Activated CD8-positive, alpha-beta T cell treated with anti-CD3 and anti-CD28 coated beads, Interleukin-2, amount 10 ng/mL, durations not matched to agents 7 days and 5 days (primary cell): ENCODE measurements around the gene TRIM17. TPM values are rescaled to one million over a fixed set of nuclear protein-coding genes. Genes with fewer than 3 reads are reported as not detected.

Experiments
- ATAC-seq: fragments of 150-1000 bp; cut with Tn5 transposase; one replicate; pipeline ENCODE4 v1.10.0; 2021; ENCODE audit warnings: moderate library complexity
- CTCF ChIA-PET: fragments of 350-600 bp; sonication (Branson Sonifier 250); formaldehyde crosslinking; loops from one replicate; lab custom pipeline; 2021; ENCODE audit warnings: antibody characterized with exemption; lab: Charles Lee
- POLR2A ChIA-PET: fragments of 350-600 bp; sonication (Branson Sonifier 250); formaldehyde crosslinking; loops from one replicate; lab custom pipeline; 2021; ENCODE audit warnings: antibody characterized with exemption; lab: Charles Lee
- DNase-seq: peaks from one replicate; pipeline ENCODE4 v3.0.0-alpha.2; 2020
- H3K27ac Mint-ChIP-seq: one replicate; pipeline ENCODE4 v1.8.0; 2021; ENCODE audit warnings: mild to moderate bottlenecking, mixed read lengths
- H3K27me3 Mint-ChIP-seq: one replicate; pipeline ENCODE4 v1.8.0; 2021; ENCODE audit warnings: low read depth, mixed read lengths
- H3K36me3 Mint-ChIP-seq: one replicate; pipeline ENCODE4 v1.8.0; 2021; ENCODE audit warnings: low read depth, mixed read lengths
- H3K4me1 Mint-ChIP-seq: one replicate; pipeline ENCODE4 v1.8.0; 2021; ENCODE audit warnings: low read depth, mixed read lengths
- H3K4me3 Mint-ChIP-seq: one replicate; pipeline ENCODE4 v1.8.0; 2021; ENCODE audit warnings: mild to moderate bottlenecking, mixed read lengths
- H3K9me3 Mint-ChIP-seq: one replicate; pipeline ENCODE4 v1.8.0; 2022; ENCODE audit warnings: mixed read lengths; ENCODE audit not compliant: insufficient read depth
- total RNA-seq, 2 experiments: library from RNA; stranded (reverse); gene quantifications; one replicate each; pipeline ENCODE4 v1.2.3, GENCODE V29; 2021

Gene TRIM17
- 1 to 10 TPM; 2.8 to 4.0 TPM for total RNA-seq

GRCh38 chr1:228416217-228416933 lies at the start of gene TRIM17:
Gene TRIM17, minus strand, starts transcription at chr1:228416861. Its CDS starts 1,789 bp downstream, at chr1:228415072.
- peaks cover 23% of the 10 kb centered on the region for H3K27me3 Mint-ChIP-seq
- peak; percentile 61 for DNase-seq
- no peaks in the 10 kb centered on the region for H3K9me3 Mint-ChIP-seq
- CTCF ChIA-PET: no interaction called here
- peak within 1 kb of the TSS; percentile 77 for H3K27ac Mint-ChIP-seq
- H3K4me1 Mint-ChIP-seq: peaks cover 31% of the 10 kb centered on the region
- H3K4me3 Mint-ChIP-seq: peak within 1 kb of the TSS; percentile 78
- POLR2A ChIA-PET: no interaction called here
- peaks cover 2% of the 10 kb centered on the region for H3K36me3 Mint-ChIP-seq
- peak; percentile 79 for ATAC-seq

- Mint-ChIP-seq H3K27me3 (peaks cover 7% of the 10 kb centered on the region), H3K4me3 (peak overlapping the region; percentile 93), H3K27ac (peak overlapping the region; percentile 95), H3K36me3 (peaks cover 18% of the 10 kb centered on the region), H3K4me1 (peaks cover 61% of the 10 kb centered on the region), H3K9me3 (no peaks in the 10 kb centered on the region)
- ChIA-PET POLR2A (interaction anchor here (0.5 to 3.9 kb wide), 12 partner anchors 8 to 357 kb away, joined by 4 to 108 read pairs (median 6); partner anchors contain the start of genes GUK1, MRPL55, RNF187 and TRIM11), CTCF (interaction anchor here (0.7 to 12.6 kb wide), 7 partner anchors 9 to 1027 kb away, joined by 3 to 123 read pairs (median 10); partner anchors contain the start of gene RNF187)
- peak; percentile 17 for ATAC-seq
- peak; percentile 75 for DNase-seq
These were observed 49.0 kb upstream of the TRIM17 start for GRCh38 chr1:228465571-228466146.

GRCh38 chr1:228465141-228465540 lies 48.5 kb upstream of the TRIM17 start:
- Mint-ChIP-seq H3K4me1 (peaks cover 63% of the 10 kb centered on the region), H3K9me3 (no peaks in the 10 kb centered on the region), H3K36me3 (peaks cover 20% of the 10 kb centered on the region), H3K27me3 (peaks cover 5% of the 10 kb centered on the region), H3K4me3 (peak overlapping the region; percentile 93), H3K27ac (peak overlapping the region; percentile 95)
- CTCF ChIA-PET: interaction anchor here (0.7 to 12.6 kb wide), 9 partner anchors 8 to 1027 kb away, joined by 3 to 123 read pairs (median 6); partner anchors contain the start of gene RNF187
- no peak for DNase-seq
- POLR2A ChIA-PET: interaction anchor here (0.9 to 3.9 kb wide), 12 partner anchors 8 to 356 kb away, joined by 4 to 108 read pairs (median 11); partner anchors contain the start of genes GUK1, MRPL55, RNF187 and TRIM11
- ATAC-seq: no peak

GRCh38 chr1:228464487-228464983 lies 47.9 kb upstream of the TRIM17 start:
- POLR2A ChIA-PET: interaction anchor here (0.9 to 3.9 kb wide), 11 partner anchors 9 to 355 kb away, joined by 4 to 108 read pairs (median 10); partner anchors contain the start of genes GUK1, MRPL55, RNF187 and TRIM11
- peak; percentile 87 for ATAC-seq
- CTCF ChIA-PET: interaction anchor here (1.1 to 12.6 kb wide), 7 partner anchors 8 to 334 kb away, joined by 3 to 123 read pairs (median 10); partner anchors contain the start of genes IBA57 and RNF187
- Mint-ChIP-seq H3K4me1 (peaks cover 65% of the 10 kb centered on the region), H3K4me3 (peak overlapping the region; percentile 93), H3K27me3 (peaks cover 4% of the 10 kb centered on the region), H3K36me3 (peaks cover 20% of the 10 kb centered on the region), H3K27ac (peak overlapping the region; percentile 95), H3K9me3 (no peaks in the 10 kb centered on the region)
- peak; percentile 97 for DNase-seq

GRCh38 chr1:228463559-228464455 lies 47.1 kb upstream of the TRIM17 start:
- CTCF ChIA-PET: interaction anchor here (1.0 to 12.6 kb wide), 7 partner anchors 12 to 333 kb away, joined by 3 to 123 read pairs (median 6); partner anchors contain the start of genes IBA57 and RNF187
- POLR2A ChIA-PET: interaction anchor here (0.6 to 3.9 kb wide), 11 partner anchors 8 to 327 kb away, joined by 3 to 108 read pairs (median 10); partner anchors contain the start of genes RNF187 and TRIM11
- DNase-seq: peak; percentile 92
- H3K27me3 Mint-ChIP-seq: peaks cover 4% of the 10 kb centered on the region
- no peaks in the 10 kb centered on the region for H3K9me3 Mint-ChIP-seq
- peak overlapping the region; percentile 95 for H3K27ac Mint-ChIP-seq
- peaks cover 22% of the 10 kb centered on the region for H3K36me3 Mint-ChIP-seq
- peaks cover 69% of the 10 kb centered on the region for H3K4me1 Mint-ChIP-seq
- peak overlapping the region; percentile 93 for H3K4me3 Mint-ChIP-seq
- ATAC-seq: peak; percentile 69

GRCh38 chr1:228463009-228463558 lies 46.4 kb upstream of the TRIM17 start:
- Mint-ChIP-seq H3K36me3 (peaks cover 24% of the 10 kb centered on the region), H3K4me3 (peak overlapping the region; percentile 93), H3K9me3 (no peaks in the 10 kb centered on the region), H3K27ac (peak overlapping the region; percentile 95), H3K4me1 (peaks cover 72% of the 10 kb centered on the region), H3K27me3 (peaks cover 2% of the 10 kb centered on the region)
- no peak for ATAC-seq
- DNase-seq: no peak
- CTCF ChIA-PET: interaction anchor here (1.0 to 12.6 kb wide), 6 partner anchors 13 to 332 kb away, joined by 3 to 123 read pairs (median 22); partner anchors contain the start of genes IBA57 and RNF187
- POLR2A ChIA-PET: interaction anchor here (0.6 to 3.9 kb wide), 7 partner anchors 13 to 326 kb away, joined by 3 to 108 read pairs (median 35); partner anchors contain the start of genes RNF187 and TRIM11

GRCh38 chr1:228462560-228462959 lies 45.9 kb upstream of the TRIM17 start:
- H3K9me3 Mint-ChIP-seq: no peaks in the 10 kb centered on the region
- H3K27me3 Mint-ChIP-seq: peaks cover 2% of the 10 kb centered on the region
- H3K36me3 Mint-ChIP-seq: peaks cover 26% of the 10 kb centered on the region
- no peak for DNase-seq
- ATAC-seq: no peak
- CTCF ChIA-PET: interaction anchor here (4.2 to 12.6 kb wide), 3 partner anchors 14 to 38 kb away, joined by 39 to 123 read pairs (median 68); partner anchors contain the start of gene RNF187
- POLR2A ChIA-PET: interaction anchor here (3.2 to 3.9 kb wide), 3 partner anchors 14 to 57 kb away, joined by 35 to 108 read pairs (median 93); partner anchors contain the start of genes RNF187 and TRIM11
- H3K4me3 Mint-ChIP-seq: peak overlapping the region; percentile 93
- H3K27ac Mint-ChIP-seq: peak overlapping the region; percentile 95
- peaks cover 69% of the 10 kb centered on the region for H3K4me1 Mint-ChIP-seq

GRCh38 chr1:228460821-228461220 lies 44.2 kb upstream of the TRIM17 start:
- CTCF ChIA-PET: interaction anchor here (0.7 to 12.6 kb wide), 5 partner anchors 9 to 330 kb away, joined by 3 to 123 read pairs (median 11); partner anchors contain the start of gene RNF187
- Mint-ChIP-seq H3K27ac (peak overlapping the region; percentile 47), H3K27me3 (no peaks in the 10 kb centered on the region), H3K36me3 (peaks cover 29% of the 10 kb centered on the region), H3K9me3 (no peaks in the 10 kb centered on the region), H3K4me1 (peaks cover 54% of the 10 kb centered on the region), H3K4me3 (peak overlapping the region; percentile 55)
- POLR2A ChIA-PET: interaction anchor here (1.3 kb wide), 1 partner anchor 25 kb away, joined by 4 read pairs; no protein-coding TSS in a partner anchor
- DNase-seq (no peak), ATAC-seq (no peak)

- ATAC-seq (peak; percentile 6), DNase-seq (peak; percentile 80)
- ChIA-PET CTCF (interaction anchor here (1.0 to 12.6 kb wide), 10 partner anchors 10 to 294 kb away, joined by 3 to 123 read pairs (median 8); partner anchors contain the start of genes IBA57 and RNF187), POLR2A (interaction anchor here (0.8 to 5.0 kb wide), 9 partner anchors 12 to 293 kb away, joined by 3 to 60 read pairs (median 16); partner anchors contain the start of genes RNF187 and TRIM11)
- Mint-ChIP-seq H3K4me3 (peak overlapping the region; percentile 99), H3K27me3 (no peaks in the 10 kb centered on the region), H3K4me1 (peaks cover 48% of the 10 kb centered on the region), H3K36me3 (peaks cover 31% of the 10 kb centered on the region), H3K27ac (peak overlapping the region; percentile 100), H3K9me3 (no peaks in the 10 kb centered on the region)
These were observed 42.7 kb upstream of the TRIM17 start for GRCh38 chr1:228459091-228459993.
